Brain microvascular endothelial cell (primary cell): ENCODE results near the gene GAP43.

ENCODE experiments used
- DNase-seq: peaks from one replicate; pipeline ENCODE4 v3.0.0-alpha.2; 2020
- H3K27ac ChIP-seq: fragments of 250-450 bp; sonication (Bioruptor Pico); 2 replicates; pipeline ENCODE4 v1.5.1; 2020; ENCODE audit warnings: mild to moderate bottlenecking, moderate library complexity
- H3K27me3 ChIP-seq: fragments of 250-450 bp; sonication (Bioruptor Pico); replicated peaks from 2 replicates; pipeline ENCODE4 v1.5.1; 2020; ENCODE audit warnings: mild to moderate bottlenecking
- H3K36me3 ChIP-seq: fragments of 250-450 bp; sonication (Bioruptor Pico); replicated peaks from 2 replicates; pipeline ENCODE4 v1.5.1; 2020; ENCODE audit warnings: mild to moderate bottlenecking
- H3K4me3 ChIP-seq: 2 replicates; pipeline ENCODE4 v1.5.1; 2011; ENCODE audit warnings: low read depth, mild to moderate bottlenecking, control low read depth, low read length, moderate library complexity
- in situ Hi-C: cut with HindIII; loops from 2 replicates; pipeline ENCODE4 v1.10.0; 2017; ENCODE audit warnings: low sequenced_read_pairs, low pct_ligation_motif_present
- TF ChIP-seq, protein P1 (sequence below): IDR thresholded peaks from 2 replicates; pipeline ENCODE4 v1.5.1; 2011; ENCODE audit warnings: low read depth, mild to moderate bottlenecking, moderate library complexity, low read length, control low read depth, inconsistent platforms; ENCODE audit errors: missing control alignments

GAP43 gene

DNA sequence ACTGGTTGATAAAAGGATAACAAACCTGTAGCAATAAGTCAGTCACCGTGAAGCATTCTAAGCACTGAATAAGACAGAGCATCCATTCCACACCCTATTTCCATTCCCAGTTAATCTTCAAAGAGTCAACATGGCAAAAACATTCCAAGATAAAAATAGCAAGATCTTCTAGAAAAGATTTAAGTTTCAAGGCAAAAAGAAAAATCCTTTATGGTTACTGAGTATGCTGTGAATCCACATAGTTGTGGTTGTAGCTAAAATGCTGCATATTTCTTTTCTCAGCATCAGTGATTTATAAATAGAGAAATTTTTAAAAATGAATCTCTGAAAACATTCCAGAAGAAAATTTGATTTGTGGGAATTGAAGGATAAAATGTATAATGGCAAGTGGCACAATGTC is 21.1 kb downstream of the GAP43 start:
- H3K27ac ChIP-seq = no peak overlapping the region
- no peaks in the 10 kb centered on the region for H3K36me3 ChIP-seq
- in situ Hi-C loops = no loop called here
- no peaks in the 10 kb centered on the region for H3K27me3 ChIP-seq
- H3K4me3 ChIP-seq = no peak overlapping the region
- DNase-seq = no peak
- TF ChIP-seq, protein P1, sequence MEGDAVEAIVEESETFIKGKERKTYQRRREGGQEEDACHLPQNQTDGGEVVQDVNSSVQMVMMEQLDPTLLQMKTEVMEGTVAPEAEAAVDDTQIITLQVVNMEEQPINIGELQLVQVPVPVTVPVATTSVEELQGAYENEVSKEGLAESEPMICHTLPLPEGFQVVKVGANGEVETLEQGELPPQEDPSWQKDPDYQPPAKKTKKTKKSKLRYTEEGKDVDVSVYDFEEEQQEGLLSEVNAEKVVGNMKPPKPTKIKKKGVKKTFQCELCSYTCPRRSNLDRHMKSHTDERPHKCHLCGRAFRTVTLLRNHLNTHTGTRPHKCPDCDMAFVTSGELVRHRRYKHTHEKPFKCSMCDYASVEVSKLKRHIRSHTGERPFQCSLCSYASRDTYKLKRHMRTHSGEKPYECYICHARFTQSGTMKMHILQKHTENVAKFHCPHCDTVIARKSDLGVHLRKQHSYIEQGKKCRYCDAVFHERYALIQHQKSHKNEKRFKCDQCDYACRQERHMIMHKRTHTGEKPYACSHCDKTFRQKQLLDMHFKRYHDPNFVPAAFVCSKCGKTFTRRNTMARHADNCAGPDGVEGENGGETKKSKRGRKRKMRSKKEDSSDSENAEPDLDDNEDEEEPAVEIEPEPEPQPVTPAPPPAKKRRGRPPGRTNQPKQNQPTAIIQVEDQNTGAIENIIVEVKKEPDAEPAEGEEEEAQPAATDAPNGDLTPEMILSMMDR = no peak

DNA sequence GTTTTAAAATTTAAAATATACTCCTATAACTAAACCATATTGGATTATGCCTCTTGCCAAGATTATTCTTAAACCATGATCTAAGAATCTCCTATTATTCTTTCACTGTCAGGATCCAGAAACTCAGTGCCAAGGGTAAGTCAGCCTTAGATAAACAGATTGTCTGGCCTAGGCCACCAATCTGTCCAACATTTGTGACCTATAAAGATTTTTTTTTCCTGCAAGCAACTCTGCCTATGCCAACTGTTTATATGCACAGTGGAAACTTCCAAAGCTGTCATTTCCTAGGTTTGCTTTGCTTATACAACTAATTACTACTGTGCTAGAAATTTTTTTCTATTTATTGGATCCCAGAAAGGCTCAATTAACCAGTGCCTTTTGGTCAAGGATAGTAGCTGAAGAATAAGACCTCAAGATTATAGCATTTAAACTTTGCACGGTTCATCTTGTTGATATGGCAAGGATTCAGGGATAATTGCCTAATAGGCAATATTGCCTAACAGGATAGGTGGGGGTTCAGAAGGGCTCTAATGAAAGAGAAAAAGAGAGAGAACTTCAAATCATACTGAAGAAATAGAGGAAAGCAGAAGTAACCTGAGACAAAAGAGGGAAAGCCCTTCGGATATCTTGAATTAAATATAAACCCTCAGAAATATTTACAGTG is 22.8 kb downstream of the GAP43 start:
- DNase-seq = no peak
- in situ Hi-C loops = no loop called here
- H3K27ac ChIP-seq = no peak overlapping the region
- no peaks in the 10 kb centered on the region for H3K36me3 ChIP-seq
- H3K27me3 ChIP-seq = no peaks in the 10 kb centered on the region
- no peak overlapping the region for H3K4me3 ChIP-seq
- TF ChIP-seq, protein P1 = no peak

DNA sequence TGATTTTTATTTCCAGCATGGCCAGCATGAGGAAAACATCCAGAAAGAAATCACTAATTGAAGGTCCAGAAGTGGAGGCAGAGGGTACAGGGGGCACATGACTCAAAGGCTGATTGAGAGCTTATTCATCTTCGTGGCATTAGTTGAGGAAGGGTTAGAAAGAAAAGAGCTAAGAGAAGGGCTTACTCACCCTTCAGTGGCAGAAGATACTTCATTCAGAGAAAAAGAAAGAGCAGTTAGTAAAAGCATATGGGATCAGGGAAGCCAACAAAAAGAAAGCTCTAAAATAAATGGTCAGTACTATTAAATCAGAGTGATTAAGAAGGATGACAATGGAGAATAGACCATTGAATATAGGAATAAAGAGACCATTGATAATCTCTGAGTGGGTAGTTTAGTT is 25.2 kb downstream of the GAP43 start:
- Histone ChIP-seq H3K27me3 (no peaks in the 10 kb centered on the region), H3K4me3 (no peak overlapping the region), H3K27ac (no peak overlapping the region), H3K36me3 (no peaks in the 10 kb centered on the region)
- TF ChIP-seq, protein P1 = no peak
- DNase-seq = no peak
- in situ Hi-C loops = no loop called here

DNA sequence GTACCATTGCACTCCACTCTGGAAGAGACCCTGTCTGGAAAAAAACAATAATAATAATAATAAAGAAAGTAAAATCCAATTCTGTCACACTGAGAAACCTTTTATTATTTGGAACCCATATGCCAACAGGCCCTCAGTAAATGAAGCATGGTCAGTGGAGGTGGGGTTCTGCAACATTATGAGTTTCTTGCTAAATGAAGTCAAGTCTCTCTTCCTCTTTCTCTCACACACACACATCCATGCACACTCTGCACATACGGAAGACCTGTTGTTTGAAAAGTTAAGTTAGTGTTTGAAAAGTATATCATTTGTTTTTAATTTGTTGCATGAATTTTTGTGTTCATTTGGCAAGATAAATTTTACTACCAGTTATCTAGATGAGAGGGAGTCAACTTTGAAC is 27.8 kb downstream of the GAP43 start:
- Histone ChIP-seq H3K36me3 (no peaks in the 10 kb centered on the region), H3K4me3 (no peak overlapping the region), H3K27me3 (no peaks in the 10 kb centered on the region), H3K27ac (no peak overlapping the region)
- TF ChIP-seq, protein P1 = no peak
- DNase-seq = no peak
- in situ Hi-C loops = loop anchor here (25.0 kb wide), 1 partner anchor 439 kb away; no protein-coding TSS in a partner anchor

DNA sequence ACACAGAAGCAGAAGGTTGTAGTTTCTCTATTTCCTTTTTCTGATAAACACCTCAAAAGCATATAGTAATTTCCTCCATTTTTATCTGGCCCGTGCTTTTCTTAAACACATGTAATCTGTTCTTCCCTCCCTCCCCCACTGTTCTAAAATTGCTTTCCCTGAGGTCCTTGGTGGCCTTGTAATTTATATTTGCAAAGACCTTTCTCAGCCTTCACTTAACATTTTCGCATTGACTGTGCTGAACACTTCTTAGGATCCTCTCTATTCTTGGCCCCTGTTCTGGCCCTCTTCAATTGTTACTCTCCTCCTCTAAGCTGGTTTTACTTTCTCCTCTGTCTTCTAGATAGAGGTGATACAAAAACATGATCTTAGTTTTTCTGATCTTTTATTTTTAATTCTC is 28.3 kb downstream of the GAP43 start:
- in situ Hi-C loops = loop anchor here (25.0 kb wide), 1 partner anchor 439 kb away; no protein-coding TSS in a partner anchor
- TF ChIP-seq, protein P1 = no peak
- Histone ChIP-seq H3K27me3 (no peaks in the 10 kb centered on the region), H3K36me3 (no peaks in the 10 kb centered on the region), H3K27ac (no peak overlapping the region), H3K4me3 (no peak overlapping the region)
- DNase-seq = no peak

DNA sequence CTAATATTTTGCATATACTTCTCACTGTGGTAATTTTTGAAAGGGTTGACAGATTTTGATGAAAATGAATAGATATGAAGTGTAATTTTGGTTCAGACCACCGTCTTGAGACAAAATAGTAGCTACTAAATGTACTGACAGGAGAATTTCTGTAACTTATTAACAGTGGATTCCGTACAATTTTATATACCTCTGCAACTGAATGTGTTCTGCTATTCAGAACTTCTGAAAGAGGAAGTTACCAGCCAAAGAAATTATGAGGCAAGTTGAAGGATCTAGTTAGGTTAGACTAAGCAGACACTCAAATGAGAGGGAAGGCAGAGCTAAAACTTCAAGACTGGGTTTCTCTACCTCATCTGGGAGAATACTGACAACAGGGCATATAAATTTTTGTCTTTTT is 29.4 kb downstream of the GAP43 start:
- no peak overlapping the region for H3K27ac ChIP-seq
- H3K36me3 ChIP-seq = no peaks in the 10 kb centered on the region
- H3K4me3 ChIP-seq = no peak overlapping the region
- no peak for DNase-seq
- H3K27me3 ChIP-seq = no peaks in the 10 kb centered on the region
- TF ChIP-seq, protein P1 = no peak
- in situ Hi-C loops = loop anchor here (25.0 kb wide), 1 partner anchor 440 kb away; no protein-coding TSS in a partner anchor
